Activated CD4-positive, alpha-beta T cell treated with anti-CD3 and anti-CD28 coated beads for 4 hours (primary cell): ENCODE results near the gene FAM3C.
"Not testable (repeated sequence)": the region's sequence is repeated elsewhere in the genome, so short reads cannot be mapped to it uniquely, and the experiment has no call there.

Experiments used
- DNase-seq, 2 donors: peaks; one replicate each; pipeline ENCODE4 v3.0.0-alpha.2; 2020

Gene FAM3C

GRCh38 chr7:121395961-121396757 is at the start of gene FAM3C:
Gene FAM3C, minus strand, starts transcription at chr7:121396308. Its CDS starts 13,339 bp downstream, at chr7:121382969.
- peak; percentile 77 to 86 for DNase-seq

- DNase-seq: peak; percentile 2 to 3
Observed at GRCh38 chr7:121442845-121443244, 46.7 kb upstream of the FAM3C start.

- DNase-seq: no peak
Observed at GRCh38 chr7:121440857-121441503, 44.9 kb upstream of the FAM3C start.

- peak; percentile 49 to 59 for DNase-seq
Observed at GRCh38 chr7:121438043-121438955, 42.2 kb upstream of the FAM3C start.

GRCh38 chr7:121437470-121437869 is 41.4 kb upstream of the FAM3C start:
- no peak for DNase-seq

GRCh38 chr7:121436688-121437087 is 40.6 kb upstream of the FAM3C start:
- DNase-seq: no peak

GRCh38 chr7:121436136-121436535 is 40.0 kb upstream of the FAM3C start:
- no peak for DNase-seq

- DNase-seq: no peak
Observed at GRCh38 chr7:121433775-121434174, 37.7 kb upstream of the FAM3C start.

- not testable (repeated sequence) for DNase-seq
Observed at GRCh38 chr7:121432486-121432885, 36.4 kb upstream of the FAM3C start.

- DNase-seq: no peak
Observed at GRCh38 chr7:121431996-121432395, 35.9 kb upstream of the FAM3C start.

GRCh38 chr7:121431389-121431995 is 35.4 kb upstream of the FAM3C start:
- no peak for DNase-seq

- no peak for DNase-seq
Observed at GRCh38 chr7:121430558-121430957, 34.5 kb upstream of the FAM3C start.

- no peak for DNase-seq
Observed at GRCh38 chr7:121429798-121430197, 33.7 kb upstream of the FAM3C start.

GRCh38 chr7:121428855-121429489 is 32.9 kb upstream of the FAM3C start:
- DNase-seq: no peak

GRCh38 chr7:121421743-121422142 is 25.6 kb upstream of the FAM3C start:
- not testable (repeated sequence) for DNase-seq

GRCh38 chr7:121420976-121421375 is 24.9 kb upstream of the FAM3C start:
- no peak for DNase-seq

- no peak for DNase-seq
Observed at GRCh38 chr7:121419201-121420148, 23.4 kb upstream of the FAM3C start.

- no peak for DNase-seq
Observed at GRCh38 chr7:121416533-121416932, 20.4 kb upstream of the FAM3C start.

- no peak for DNase-seq
Observed at GRCh38 chr7:121414436-121414835, 18.3 kb upstream of the FAM3C start.

GRCh38 chr7:121411597-121411979 is 15.5 kb upstream of the FAM3C start:
- DNase-seq: no peak
